IMR-90 (cell line): ENCODE results near the gene ZBED2. TPM values are rescaled to one million over a fixed set of nuclear protein-coding genes. Genes with fewer than 3 reads are reported as not detected.

Experiments used
- ATAC-seq: fragments of 200-7000 bp; cut with Tn5 transposase; 2 replicates; pipeline ENCODE4 v1.9.1; 2020; ENCODE audit warnings: low read depth, mild to moderate bottlenecking, moderate library complexity
- BruUV-seq: library from RNA; stranded (reverse); fragments of 400-500 nt; replicated peaks from 2 replicates; lab custom pipeline; 2021; lab: Mats Ljungman, UMichigan
- CTCF ChIA-PET: fragments of 300-600 bp; formaldehyde crosslinking; extraction: SDS; loops from one replicate; lab custom pipeline; 2021; ENCODE audit warnings: antibody characterized with exemption; lab: Yijun Ruan, JAX
- POLR2A ChIA-PET: fragments of 300-600 bp; sonication (Branson Sonifier 250); formaldehyde crosslinking; loops from one replicate; lab custom pipeline; 2022; ENCODE audit warnings: antibody characterized with exemption; ENCODE audit not compliant: unreplicated experiment; lab: Charles Lee
- DNase-seq: peaks from one replicate; pipeline ENCODE4 v3.0.0; 2013
- H2AFZ ChIP-seq: replicated peaks from 2 replicates; pipeline ENCODE3; 2013; ENCODE audit warnings: low read length, mild to moderate bottlenecking; ENCODE audit not compliant: poor library complexity
- H2AK5ac ChIP-seq: 2 replicates; pipeline ENCODE4 v1.6.1; 2013; ENCODE audit warnings: low read depth, low read length, inconsistent platforms
- H2AK9ac ChIP-seq: replicated peaks from 2 replicates; pipeline ENCODE3; 2013; ENCODE audit warnings: mild to moderate bottlenecking, low read depth, low read length, moderate library complexity; ENCODE audit not compliant: poor library complexity
- H2BK120ac ChIP-seq: 2 replicates; pipeline ENCODE4 v1.6.1; 2013; ENCODE audit warnings: low read depth, low read length, inconsistent platforms
- H2BK15ac ChIP-seq: 3 replicates; pipeline ENCODE4 v1.6.1; 2013; ENCODE audit warnings: low read depth, low read length, inconsistent platforms
- H2BK20ac ChIP-seq: 2 replicates; pipeline ENCODE4 v1.6.1; 2013; ENCODE audit warnings: low read depth, mild to moderate bottlenecking, inconsistent platforms, low read length, moderate library complexity
- H2BK5ac ChIP-seq: 2 replicates; pipeline ENCODE4 v1.6.1; 2013; ENCODE audit warnings: mild to moderate bottlenecking, low read depth, low read length, inconsistent platforms; ENCODE audit not compliant: poor library complexity, severe bottlenecking
- H3K14ac ChIP-seq: replicated peaks from 2 replicates; pipeline ENCODE4 v1.6.1; 2013; ENCODE audit warnings: low read depth, low read length, inconsistent platforms
- H3K18ac ChIP-seq: 2 replicates; pipeline ENCODE4 v1.6.1; 2013; ENCODE audit warnings: low read depth, low read length, control low read depth
- H3K23ac ChIP-seq: 2 replicates; pipeline ENCODE4 v1.6.1; 2013; ENCODE audit warnings: low read depth, low read length, inconsistent platforms
- H3K27ac ChIP-seq: 2 replicates; pipeline ENCODE4 v1.5.1; 2013; ENCODE audit warnings: mild to moderate bottlenecking, control low read depth, low read length; ENCODE audit not compliant: insufficient read depth
- H3K27me3 ChIP-seq: 2 replicates; pipeline ENCODE4 v1.6.1; 2013; ENCODE audit warnings: low read length; ENCODE audit not compliant: control insufficient read depth, insufficient read depth
- H3K36me3 ChIP-seq: 2 replicates; pipeline ENCODE4 v1.6.1; 2013; ENCODE audit warnings: low read length, mixed read lengths; ENCODE audit not compliant: control insufficient read depth, insufficient read depth
- H3K4ac ChIP-seq: 2 replicates; pipeline ENCODE4 v1.6.1; 2013; ENCODE audit warnings: low read depth, low read length, inconsistent platforms
- H3K4me1 ChIP-seq: 2 replicates; pipeline ENCODE4 v1.6.1; 2013; ENCODE audit warnings: low read length, mixed read lengths; ENCODE audit not compliant: control insufficient read depth, insufficient read depth
- H3K4me2 ChIP-seq: 2 replicates; pipeline ENCODE4 v1.6.1; 2013; ENCODE audit warnings: low read depth, mild to moderate bottlenecking, control low read depth, low read length, moderate library complexity
- H3K4me3 ChIP-seq: 2 replicates; pipeline ENCODE4 v1.5.1; 2013; ENCODE audit warnings: low read depth, mild to moderate bottlenecking, control low read depth, low read length, moderate library complexity; ENCODE audit not compliant: insufficient read depth
- H3K56ac ChIP-seq: 2 replicates; pipeline ENCODE4 v1.6.1; 2013; ENCODE audit warnings: low read length, inconsistent platforms; ENCODE audit not compliant: insufficient read depth; ENCODE audit errors: extremely low read depth
- H3K79me1 ChIP-seq, 2 experiments: 2 replicates each; pipeline ENCODE4 v1.6.1; 2013; ENCODE audit warnings: low read length in 2 of 2, inconsistent platforms in 1 of 2, low read depth in 1 of 2
- H3K9ac ChIP-seq: 2 replicates; pipeline ENCODE4 v1.6.1; 2013; ENCODE audit warnings: low read depth, low read length, control low read depth
- H3K9me1 ChIP-seq: 2 replicates; pipeline ENCODE4 v1.6.1; 2013; ENCODE audit warnings: low read length, inconsistent platforms; ENCODE audit not compliant: insufficient read depth
- H3K9me3 ChIP-seq: 2 replicates; pipeline ENCODE4 v1.6.1; 2013; ENCODE audit warnings: low read length; ENCODE audit not compliant: control insufficient read depth, insufficient read depth
- H4K20me1 ChIP-seq: 2 replicates; pipeline ENCODE4 v1.6.1; 2013; ENCODE audit warnings: low read length, inconsistent platforms; ENCODE audit not compliant: insufficient read depth
- H4K5ac ChIP-seq: 2 replicates; pipeline ENCODE4 v1.6.1; 2013; ENCODE audit warnings: mild to moderate bottlenecking, low read depth, low read length, control low read depth
- H4K8ac ChIP-seq, 2 experiments: 2 replicates each; pipeline ENCODE4 v1.6.1; 2013; ENCODE audit warnings: low read depth in 2 of 2, low read length in 2 of 2, control low read depth in 1 of 2, inconsistent platforms in 1 of 2
- H4K91ac ChIP-seq: 2 replicates; pipeline ENCODE4 v1.6.1; 2013; ENCODE audit warnings: low read depth, low read length, inconsistent platforms; ENCODE audit not compliant: insufficient read depth
- MXI1 ChIP-seq: IDR thresholded peaks from 2 replicates; pipeline ENCODE4 v1.6.1; 2012; ENCODE audit warnings: low read depth, mild to moderate bottlenecking, low read length, moderate library complexity, borderline replicate concordance
- RFX5 ChIP-seq: IDR thresholded peaks from 2 replicates; pipeline ENCODE4 v1.8.0; 2012; ENCODE audit warnings: low read depth, mild to moderate bottlenecking, low read length, moderate library complexity
- WGBS, 2 experiments: methylation state at CpG; one replicate each; pipeline versions ENCODE4 v1.1.5 to v1.1.7; 2013; ENCODE audit warnings: missing lambda C conversion rate in 2 of 2; ENCODE audit not compliant: insufficient read length in 1 of 2; ENCODE audit errors: extremely low coverage in 2 of 2; 5-methylcytosine and 5-hydroxymethylcytosine counted together
- dilution Hi-C: fragments of 300-500 bp; cut with HindIII; formaldehyde crosslinking; loops from one replicate; pipeline ENCODE4 v1.14.3; 2018; ENCODE audit warnings: low sequenced_read_pairs; ENCODE audit not compliant: unreplicated experiment
- in situ Hi-C: fragments of 300-500 bp; cut with MboI; formaldehyde crosslinking; loops from 3 replicates; pipeline ENCODE4 v1.14.3; 2019; ENCODE audit warnings: low sequenced_read_pairs, inconsistent platforms, mixed read lengths
- intact Hi-C: fragments of 100-400 bp; cut with micrococcal nuclease; formaldehyde crosslinking; loops from 2 replicates; pipeline ENCODE4 v1.10.0; 2022
- polyA plus RNA-seq, 3 experiments: library from polyadenylated mRNA; depleted of rRNA; stranded (reverse); fragments of >200 nt; gene quantifications; 2 replicates each; pipeline ENCODE4 v1.2.3, GENCODE V29; 2012; ENCODE audit warnings: low replicate concordance in 1 of 3
- total RNA-seq: library from RNA; depleted of rRNA; stranded (reverse); fragments of >200 nt; gene quantifications from 2 replicates; pipeline ENCODE4 v1.2.3, GENCODE V29; 2012

The ZBED2 gene
- total and polyA plus RNA-seq, 2 of the 4 experiments (the other 2 are of a cell fraction), result 0.51 to 0.72 TPM

GRCh38 chr3:111589303-111590142 is 5.6 kb downstream of the ZBED2 start:
- ChIA-PET POLR2A (no interaction called here), CTCF (interaction anchor here (1.0 to 2.5 kb wide), 3 partner anchors 11 to 126 kb away, joined by 3 to 10 read pairs (median 3); no protein-coding TSS in a partner anchor)
- no peak overlapping the region for H3K23ac ChIP-seq
- no peak overlapping the region for H3K9ac ChIP-seq
- H3K27me3 ChIP-seq, result no peaks in the 10 kb centered on the region
- H3K14ac ChIP-seq, result no peak overlapping the region
- no peak overlapping the region for H2AK9ac ChIP-seq
- no peak overlapping the region for H2AK5ac ChIP-seq
- H3K4me3 ChIP-seq, result no peak overlapping the region
- TF ChIP-seq RFX5 (peak; percentile 55; the same call in 1 of the 2 replicates), MXI1 (no peak)
- ATAC-seq (0 out of 2 replicates have a peak, but pooled peaks have one; percentile 8), DNase-seq (peak; percentile 15)
- no TSS peak for BruUV-seq
- H3K4me2 ChIP-seq, result no peak overlapping the region
- no peaks in the 10 kb centered on the region for H4K20me1 ChIP-seq
- H4K5ac ChIP-seq, result no peak overlapping the region
- intact Hi-C loops (no loop called here), dilution Hi-C loops (no loop called here), in situ Hi-C loops (loop anchor here (25.0 kb wide), 2 partner anchors 273 to 373 kb away; partner anchors contain the start of gene PHLDB2)
- H3K27ac ChIP-seq, result no peak overlapping the region
- H2AFZ ChIP-seq, result no peak overlapping the region
- H3K56ac ChIP-seq, result no peak overlapping the region
- H3K4me1 ChIP-seq, result peaks cover 19% of the 10 kb centered on the region
- H3K9me1 ChIP-seq, result peaks cover 22% of the 10 kb centered on the region
- H2BK5ac ChIP-seq, result peak overlapping the region; percentile 34
- H3K9me3 ChIP-seq, result no peaks in the 10 kb centered on the region
- peak overlapping the region; percentile 33; the same call in 1 of the 2 replicates for H3K18ac ChIP-seq
- peaks cover 0 to 11% of the 10 kb centered on the region in 2 experiments; a peak in 2 of 4 replicates for H3K79me1 ChIP-seq
- peak overlapping the region; percentile 28; the same call in 1 of the 2 replicates for H4K91ac ChIP-seq
- WGBS, 2 experiments, result no CpG with 5 or more reads among the region's 2 CpGs
- H3K4ac ChIP-seq, result 0 out of 2 replicates have a peak overlapping the region, but pooled peaks have one; percentile 20
- peak overlapping the region; percentile 81 for H2BK120ac ChIP-seq
- 0 out of 3 replicates have a peak overlapping the region, but pooled peaks have one; percentile 61 for H2BK15ac ChIP-seq
- H2BK20ac ChIP-seq, result peak overlapping the region; percentile 88; the same call in 1 of the 2 replicates
- H4K8ac ChIP-seq, result peak overlapping the region in 1 of 2 experiments; percentile 41; a peak in 1 of 4 replicates
- no peaks in the 10 kb centered on the region for H3K36me3 ChIP-seq
